HG03108 (cell line): Measurements from ENCODE around the gene FBN2.

ENCODE experiments used
- ATAC-seq: cut with Tn5 transposase; IDR thresholded peaks from one replicate; pipeline ENCODE4 v1.9.1; 2021; ENCODE audit warnings: moderate library complexity; ENCODE audit not compliant: unreplicated experiment

Gene FBN2

DNA sequence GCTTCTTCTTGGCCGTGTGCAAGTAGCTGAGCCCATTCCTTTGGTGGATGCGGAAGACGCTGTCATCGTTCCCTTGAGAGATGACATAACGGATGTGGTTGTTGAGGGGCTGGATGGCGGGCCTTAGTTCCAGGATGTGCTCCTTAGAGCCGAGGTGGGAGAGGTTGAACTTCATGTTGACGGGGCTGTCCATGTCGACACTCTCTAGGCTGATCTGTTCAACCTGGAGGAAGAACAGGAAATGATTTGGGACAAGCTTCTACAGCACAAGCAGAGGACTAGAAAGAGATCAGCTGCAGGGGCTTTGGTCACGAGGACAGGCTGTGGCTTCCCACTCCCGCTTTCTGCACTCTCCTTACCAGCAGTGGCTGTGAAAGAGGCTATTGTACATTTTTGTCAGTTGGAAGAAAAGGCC lies 278.4 kb downstream of the FBN2 start:
- ATAC-seq, result no peak

DNA sequence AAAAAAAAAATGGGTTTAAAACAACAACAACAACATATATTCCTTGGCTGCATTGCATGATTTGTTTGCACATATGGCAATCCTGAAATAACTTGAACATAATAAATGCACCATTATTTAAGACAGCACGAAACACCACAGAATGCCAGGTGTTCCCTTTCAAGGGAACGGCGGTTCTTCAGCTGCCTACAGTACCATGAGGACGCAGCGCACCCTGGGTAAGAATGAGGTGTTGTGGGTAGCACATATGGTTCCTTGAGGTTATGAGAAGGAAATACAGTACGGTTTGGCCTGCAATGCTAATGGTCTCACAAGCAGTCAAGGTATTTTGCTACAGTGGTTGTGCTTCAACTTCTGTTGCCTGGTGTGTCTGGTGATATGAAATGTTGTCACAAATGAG lies 279.7 kb downstream of the FBN2 start:
- no peak for ATAC-seq

DNA sequence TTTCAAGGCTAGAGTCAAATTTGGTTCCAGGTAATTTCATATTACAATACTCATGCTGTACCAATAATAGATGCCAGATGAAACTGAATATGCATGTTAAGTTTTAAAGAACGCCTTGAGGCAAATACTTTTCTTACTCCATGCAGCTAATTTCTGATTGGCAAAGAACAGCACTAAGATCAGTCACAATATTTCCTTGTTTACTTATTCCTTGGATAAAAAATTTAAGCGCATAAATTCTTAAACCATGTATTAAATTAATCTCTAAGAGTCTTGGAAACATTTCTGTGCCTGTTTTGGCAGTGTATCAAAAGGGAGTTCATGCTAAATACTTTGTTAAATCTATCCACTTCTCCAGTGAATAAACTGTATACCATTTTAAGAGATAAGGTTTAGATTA lies 281.0 kb downstream of the FBN2 start:
- ATAC-seq, result no peak

DNA sequence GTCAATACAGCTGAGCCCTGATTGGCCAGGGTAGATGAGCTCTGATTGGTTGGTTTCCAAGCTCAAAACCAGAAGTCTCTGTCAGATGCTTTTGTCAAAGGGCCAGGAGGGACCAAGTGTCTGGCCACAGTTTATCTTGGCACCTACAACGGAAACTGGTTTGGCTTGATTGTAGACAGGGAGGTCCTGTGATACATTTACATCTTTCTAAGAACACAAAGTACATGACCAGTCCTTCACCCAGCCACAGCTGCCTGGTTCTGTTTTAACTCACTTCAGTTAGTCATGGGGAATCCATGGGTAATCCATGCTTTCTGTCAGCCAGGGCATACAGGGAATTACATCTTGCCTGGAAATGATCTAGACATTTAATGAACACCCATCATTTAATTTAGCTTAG lies 283.3 kb downstream of the FBN2 start:
- no peak for ATAC-seq

DNA sequence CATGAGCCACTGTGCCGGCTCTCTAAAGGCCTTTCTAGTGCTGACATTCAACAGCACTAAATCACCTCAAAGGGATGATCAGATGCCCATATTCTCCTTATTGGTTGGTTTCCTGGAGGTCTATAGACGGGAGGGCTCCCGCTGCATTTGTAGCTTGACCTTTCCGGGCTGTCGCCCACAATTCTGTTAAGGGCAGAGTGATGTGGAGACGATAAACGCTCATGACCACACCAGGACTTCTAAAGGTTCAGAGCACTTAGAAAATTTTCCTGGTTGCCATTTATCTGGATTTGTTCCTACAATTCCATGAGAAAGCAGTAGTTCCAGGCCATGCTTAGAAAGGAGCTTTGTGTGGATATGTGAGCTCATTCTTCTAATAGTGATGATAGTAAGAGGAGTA lies 284.2 kb downstream of the FBN2 start:
- no peak for ATAC-seq

- ATAC-seq, result no peak
These were observed 284.9 kb downstream of the FBN2 start for GRCh38 chr5:128253161-128253560.

DNA sequence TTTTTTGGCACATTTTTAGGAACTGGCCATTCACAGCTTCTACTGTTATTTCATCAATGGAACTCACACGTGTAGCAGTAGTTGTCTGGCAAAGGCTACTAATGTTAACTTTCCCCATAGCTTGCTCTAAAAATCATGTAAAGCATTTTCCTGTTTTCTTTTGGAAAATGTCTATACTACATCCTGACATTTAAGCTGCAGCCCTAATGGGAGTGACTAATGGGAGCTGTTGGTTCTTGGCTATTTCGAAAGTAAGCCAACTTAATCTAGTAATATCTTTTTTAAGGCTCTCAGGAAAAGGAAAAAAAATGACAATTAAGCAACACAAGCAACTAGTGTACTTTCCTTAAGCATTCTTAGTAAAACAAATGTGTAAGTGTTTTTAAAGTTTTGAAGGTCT lies 285.3 kb downstream of the FBN2 start:
- ATAC-seq, result no peak

DNA sequence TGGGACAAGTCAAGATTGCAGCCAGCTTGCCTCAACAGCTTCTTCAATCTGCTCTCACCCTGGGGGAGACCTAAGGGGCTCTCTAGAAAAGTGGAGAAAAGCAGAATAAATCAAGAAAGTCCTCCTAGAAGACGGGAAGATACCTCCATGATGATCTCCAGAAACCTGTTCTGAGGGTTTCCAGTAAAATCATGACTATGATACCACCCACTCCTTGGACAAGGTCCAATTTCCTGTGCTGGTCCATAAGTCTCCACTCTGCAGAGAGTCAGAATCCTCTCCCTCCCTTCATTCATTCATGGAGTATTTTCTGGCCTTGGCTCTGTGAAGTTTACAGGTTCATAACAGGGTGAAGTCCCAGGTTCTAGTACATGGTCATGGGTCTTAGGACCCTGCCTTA lies 285.8 kb downstream of the FBN2 start:
- no peak for ATAC-seq

DNA sequence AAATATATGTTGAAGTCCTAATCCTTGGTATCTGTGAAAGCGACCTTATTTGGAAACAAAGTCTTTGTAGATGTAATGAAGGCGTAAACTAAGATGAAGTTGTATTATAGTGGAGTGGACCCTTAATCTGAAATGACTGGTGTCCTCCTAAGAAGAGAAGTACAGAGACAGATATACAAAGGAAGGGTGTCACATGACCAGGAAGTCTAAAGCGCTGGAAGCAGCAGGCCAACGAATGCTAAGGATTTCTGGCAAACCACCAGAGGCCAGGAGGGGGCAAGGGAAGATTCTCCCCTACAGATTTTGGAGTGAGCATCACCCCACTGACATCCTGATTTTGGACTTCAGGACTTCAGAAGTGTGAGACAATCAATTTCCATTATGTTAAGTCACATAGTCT lies 292.1 kb downstream of the FBN2 start:
- no peak for ATAC-seq

DNA sequence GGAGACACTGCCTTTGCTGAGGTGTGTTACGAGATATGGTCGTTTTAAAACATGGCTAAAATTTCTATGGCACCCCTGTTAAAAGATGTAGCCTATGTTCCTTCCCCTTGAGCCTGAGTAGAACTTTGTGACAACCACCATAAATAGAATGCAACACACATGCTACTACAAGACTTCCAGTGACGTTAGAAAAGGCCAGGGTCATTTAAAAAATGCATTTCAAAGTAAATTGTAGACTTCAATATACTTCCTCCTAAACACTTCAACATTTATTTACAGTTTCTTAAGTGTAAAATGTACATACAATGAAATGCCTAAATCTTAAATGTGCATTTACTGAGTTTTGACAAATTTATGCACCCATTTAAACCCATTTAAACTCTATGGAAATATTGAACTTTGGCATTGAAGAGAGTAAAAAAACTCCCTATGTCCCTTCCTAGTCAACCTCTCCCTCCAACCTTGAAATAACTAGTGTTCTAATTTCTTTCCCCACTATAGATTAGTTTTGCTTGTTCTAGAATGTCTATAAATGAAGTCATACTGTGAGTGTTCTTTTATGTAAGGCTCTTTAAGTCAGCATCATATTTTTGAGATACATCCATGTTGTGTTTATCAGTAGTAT lies 294.0 kb downstream of the FBN2 start:
- ATAC-seq, result no peak

DNA sequence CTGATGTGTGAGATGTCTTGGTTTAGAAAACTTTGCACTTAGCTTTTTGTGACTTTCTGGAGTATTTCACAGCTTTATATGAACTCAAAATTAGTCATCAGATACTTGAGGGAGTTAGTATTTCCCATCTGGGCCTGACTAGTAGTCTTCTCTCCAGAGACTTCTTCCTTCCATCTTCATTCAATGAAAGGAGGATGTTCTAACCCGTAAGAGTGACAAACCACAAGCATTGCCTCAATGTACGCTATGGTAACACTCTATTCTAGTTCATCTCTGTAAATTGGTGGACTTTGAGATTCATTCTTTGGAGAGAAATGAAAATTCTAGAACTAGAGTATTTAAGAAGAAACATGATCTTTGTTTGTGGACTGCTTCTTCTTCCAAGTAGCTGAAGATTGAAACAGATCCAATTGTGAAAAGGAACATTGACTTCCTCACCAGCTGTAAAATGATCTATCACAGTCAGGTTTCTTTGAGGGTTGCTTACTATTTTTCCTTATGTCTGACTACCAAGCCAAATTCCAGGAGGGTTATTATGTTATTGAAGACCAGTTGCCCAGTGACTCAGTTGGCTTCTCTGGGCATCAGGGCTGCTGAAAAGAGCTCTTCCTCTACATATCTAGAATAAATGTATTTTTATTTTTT lies 296.9 kb downstream of the FBN2 start:
- ATAC-seq, result no peak

GRCh38 chr5:128237546-128237945 lies 300.5 kb downstream of the FBN2 start:
- no peak for ATAC-seq

DNA sequence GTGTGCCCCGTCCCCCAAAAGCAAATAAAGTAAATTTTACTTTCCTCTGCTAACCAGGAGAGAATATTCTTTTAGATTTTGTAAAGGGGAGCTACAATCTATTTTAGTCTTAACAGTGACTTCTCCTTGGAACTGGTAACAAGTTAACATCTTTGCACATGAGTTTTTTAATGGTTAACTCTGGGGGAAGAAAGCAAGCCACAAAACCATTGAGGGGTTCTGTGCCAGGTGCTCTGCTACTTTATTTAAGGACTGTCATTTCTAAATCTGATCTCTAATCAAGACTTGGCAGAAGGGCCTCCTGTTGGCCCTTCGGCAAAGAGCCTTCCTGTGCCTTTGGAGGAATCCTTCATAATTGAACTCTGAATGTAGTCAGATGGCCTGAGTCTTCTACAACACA lies 301.0 kb downstream of the FBN2 start:
- ATAC-seq, result no peak

DNA sequence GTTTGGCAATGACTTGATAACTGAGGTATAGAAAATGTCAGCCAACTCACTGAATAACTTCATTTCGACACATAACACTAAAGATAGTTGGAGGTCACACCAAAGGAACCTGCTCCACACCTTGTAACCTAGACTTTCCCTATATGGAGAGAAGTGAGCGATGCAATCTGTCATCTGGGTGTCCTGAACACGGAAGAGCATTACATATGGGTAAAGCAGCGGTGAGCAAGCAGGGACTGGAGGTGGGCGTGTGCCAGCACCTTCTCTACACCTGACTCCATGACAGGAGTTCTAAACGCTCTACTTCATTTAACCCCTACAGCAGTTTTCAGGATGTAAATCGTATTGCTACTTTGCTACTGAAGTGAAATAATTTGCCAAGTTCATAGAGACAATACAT lies 301.7 kb downstream of the FBN2 start:
- ATAC-seq, result no peak

DNA sequence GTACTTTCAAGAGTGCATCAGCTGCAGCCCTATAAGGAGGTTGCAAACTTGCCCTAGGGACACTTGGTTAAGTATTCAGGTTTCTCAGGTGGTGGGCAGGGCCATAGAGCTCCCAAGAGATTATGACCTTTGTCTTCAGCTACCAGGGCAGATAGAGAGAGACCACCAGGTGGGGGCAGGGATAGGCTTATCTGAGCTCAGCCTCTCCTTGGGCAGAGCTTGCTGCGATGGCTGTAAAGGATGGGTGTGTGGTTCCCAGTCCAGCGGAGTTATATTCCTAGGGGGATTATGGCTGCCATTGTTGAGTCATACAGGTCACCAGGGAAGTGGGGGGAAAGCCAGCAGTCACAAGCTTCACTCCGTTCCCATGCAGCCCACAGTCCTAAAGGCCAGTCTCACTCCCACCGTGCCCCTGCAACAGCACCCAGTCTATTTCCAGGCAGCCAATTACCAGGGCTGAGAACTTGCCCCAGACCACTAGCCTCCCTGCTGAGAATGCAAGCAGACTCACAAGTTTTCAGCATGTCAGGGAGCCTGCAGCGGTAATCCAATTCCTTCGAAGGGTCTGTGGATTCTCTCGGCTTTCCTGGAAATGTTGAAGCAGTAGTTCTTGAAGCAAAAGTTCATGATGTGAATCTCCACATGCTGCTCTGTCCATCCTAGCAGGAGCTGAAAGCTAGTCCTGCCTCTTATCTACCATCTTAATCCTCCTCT lies 303.0 kb downstream of the FBN2 start:
- no peak for ATAC-seq

DNA sequence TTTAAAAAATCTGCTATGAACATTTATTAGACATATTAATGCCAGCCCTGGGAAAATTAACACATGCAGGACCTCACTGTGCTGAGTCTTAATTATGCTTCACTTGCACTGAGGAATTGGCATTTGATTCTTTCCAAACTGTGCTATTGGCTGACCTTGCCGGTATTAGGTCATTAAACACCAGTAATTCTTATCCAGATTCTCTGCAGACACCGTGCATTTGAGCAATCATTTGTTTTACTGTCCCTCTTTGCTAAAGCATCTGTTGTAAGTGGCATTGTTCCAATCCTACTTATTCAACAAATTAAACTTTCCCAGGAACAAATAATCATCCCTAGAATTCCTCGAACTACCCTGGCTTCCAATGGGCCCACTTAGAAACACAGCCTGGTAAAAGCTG lies 309.5 kb downstream of the FBN2 start:
- ATAC-seq, result no peak

GRCh38 chr5:128228008-128228407 lies 310.0 kb downstream of the FBN2 start:
- no peak for ATAC-seq

GRCh38 chr5:128225245-128226030 lies 312.6 kb downstream of the FBN2 start:
- ATAC-seq, result no peak

DNA sequence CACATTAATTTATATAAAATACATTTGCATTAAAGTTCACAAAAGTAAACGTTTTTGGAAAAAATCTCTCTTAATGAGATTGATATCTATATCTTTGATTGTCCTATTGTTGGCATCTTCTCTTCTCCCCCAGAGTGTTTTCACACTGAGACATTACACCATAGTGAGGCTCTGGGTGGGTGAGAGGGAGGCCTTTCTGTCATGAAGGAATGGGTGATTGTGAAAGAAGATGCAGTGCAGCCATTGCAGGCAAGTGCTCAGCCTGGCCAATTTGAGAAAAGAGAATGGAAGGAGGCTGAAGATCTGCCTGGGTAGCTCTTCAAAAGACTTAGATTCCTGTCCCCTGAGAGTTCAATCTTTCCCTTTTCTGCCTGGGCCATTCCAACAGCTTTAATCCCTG lies 313.7 kb downstream of the FBN2 start:
- ATAC-seq, result no peak

- ATAC-seq, result no peak
These were observed 317.2 kb downstream of the FBN2 start for GRCh38 chr5:128220841-128221240.

DNA sequence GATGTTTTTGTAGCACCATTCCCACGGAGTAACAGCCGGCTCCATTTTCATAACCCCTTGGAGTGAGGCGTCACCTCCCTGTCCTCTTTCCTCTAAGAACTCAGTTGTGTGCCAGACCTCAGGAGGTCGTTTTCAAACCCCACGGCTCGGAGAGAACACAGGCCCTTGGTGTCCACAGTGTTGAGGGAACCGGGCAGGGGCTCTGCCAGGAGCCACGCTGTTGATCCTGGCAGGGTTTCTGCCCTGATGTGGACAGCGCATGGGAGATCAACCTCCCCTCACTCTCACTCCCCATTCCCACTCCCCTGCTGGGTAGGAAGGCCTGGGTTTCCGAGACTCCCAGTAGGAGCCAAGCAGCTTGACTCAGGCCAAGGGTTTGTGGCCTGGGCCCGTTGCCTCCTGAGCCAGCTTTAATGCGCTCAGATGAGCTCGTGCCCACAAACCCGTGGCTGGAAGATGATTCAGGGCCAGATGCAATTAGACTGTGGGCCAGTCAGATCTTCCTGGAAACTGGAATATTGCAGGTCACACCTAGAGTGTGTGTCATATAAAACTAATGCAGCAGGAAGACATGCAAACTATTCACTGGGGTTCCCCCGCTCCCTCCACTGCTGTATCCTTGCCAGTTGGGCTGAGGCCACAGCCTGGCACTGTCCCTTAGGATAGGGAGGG lies 321.0 kb downstream of the FBN2 start:
- no peak for ATAC-seq
